ENCODE results near the gene MBOAT1.

- TF ChIP-seq, protein P1, sequence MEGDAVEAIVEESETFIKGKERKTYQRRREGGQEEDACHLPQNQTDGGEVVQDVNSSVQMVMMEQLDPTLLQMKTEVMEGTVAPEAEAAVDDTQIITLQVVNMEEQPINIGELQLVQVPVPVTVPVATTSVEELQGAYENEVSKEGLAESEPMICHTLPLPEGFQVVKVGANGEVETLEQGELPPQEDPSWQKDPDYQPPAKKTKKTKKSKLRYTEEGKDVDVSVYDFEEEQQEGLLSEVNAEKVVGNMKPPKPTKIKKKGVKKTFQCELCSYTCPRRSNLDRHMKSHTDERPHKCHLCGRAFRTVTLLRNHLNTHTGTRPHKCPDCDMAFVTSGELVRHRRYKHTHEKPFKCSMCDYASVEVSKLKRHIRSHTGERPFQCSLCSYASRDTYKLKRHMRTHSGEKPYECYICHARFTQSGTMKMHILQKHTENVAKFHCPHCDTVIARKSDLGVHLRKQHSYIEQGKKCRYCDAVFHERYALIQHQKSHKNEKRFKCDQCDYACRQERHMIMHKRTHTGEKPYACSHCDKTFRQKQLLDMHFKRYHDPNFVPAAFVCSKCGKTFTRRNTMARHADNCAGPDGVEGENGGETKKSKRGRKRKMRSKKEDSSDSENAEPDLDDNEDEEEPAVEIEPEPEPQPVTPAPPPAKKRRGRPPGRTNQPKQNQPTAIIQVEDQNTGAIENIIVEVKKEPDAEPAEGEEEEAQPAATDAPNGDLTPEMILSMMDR (IDR thresholded peaks at IDR 0.05) = no peak
- TF ChIP-seq ZFX (IDR thresholded peaks at IDR 0.05; ENCODE audit: borderline replicate concordance) = no peak
Measured at GRCh38 chr6:20223141-20223540, 10.9 kb upstream of the MBOAT1 start.

All from 22Rv1 (cell line).